HepG2 (cell line): ENCODE data around the gene MATN1. TPM values are rescaled to one million over a fixed set of nuclear protein-coding genes. Genes with fewer than 3 reads are reported as not detected.

Experiments used
- ATAC-seq: fragments of 200-7000 bp; cut with Tn5 transposase; 3 replicates; pipeline ENCODE4 v1.9.1; 2020; ENCODE audit warnings: mild to moderate bottlenecking, moderate library complexity
- BruUV-seq: library from RNA; stranded (reverse); fragments of 400-500 nt; replicated peaks from 2 replicates; lab custom pipeline; 2021; lab: Mats Ljungman, UMichigan
- CTCF ChIA-PET: fragments of 300-600 bp; formaldehyde crosslinking; extraction: SDS; loops from one replicate; lab custom pipeline; 2021; ENCODE audit warnings: low total read pairs, inconsistent platforms, low intra/inter-chr PET ratio; lab: Yijun Ruan, JAX
- POLR2A ChIA-PET: fragments of 350-600 bp; sonication (Branson Sonifier 250); formaldehyde crosslinking; loops from one replicate; lab custom pipeline; 2020; ENCODE audit warnings: antibody characterized with exemption, inconsistent platforms; lab: Yijun Ruan, JAX
- DNase-seq: peaks from one replicate; pipeline ENCODE4 v3.0.0-alpha.2; 2015; ENCODE audit warnings: low spot score
- FAIRE-seq: peaks from 3 replicates; lab custom pipeline; 2011; peaks lifted over from hg19 to GRCh38; lab: Jason Lieb, UNC
- H2AFZ ChIP-seq: one replicate; pipeline ENCODE4 v1.6.1; 2011; ENCODE audit warnings: low read length, inconsistent platforms
- H3K27ac ChIP-seq: fragments of 300-600 bp; 3 replicates; pipeline ENCODE4 v1.8.0; 2011; ENCODE audit warnings: mixed run types, mild to moderate bottlenecking, mixed read lengths, low read length, inconsistent platforms; ENCODE audit not compliant: insufficient read depth; ENCODE audit errors: extremely low read length
- H3K27me3 ChIP-seq, 2 experiments: fragments of 200-600 bp in 1 of 2; 2 replicates in 1 of 2; 3 replicates in 1 of 2; pipeline versions ENCODE4 v1.6.0 to v1.8.0; 2011; ENCODE audit warnings: low read length in 2 of 2, mild to moderate bottlenecking in 2 of 2, moderate library complexity in 2 of 2, inconsistent platforms in 1 of 2; ENCODE audit not compliant: insufficient read depth in 2 of 2, control insufficient read depth in 1 of 2
- H3K36me3 ChIP-seq, 2 experiments: fragments of 200-600 bp in 1 of 2; replicated peaks in 1 of 2; 2 replicates in 1 of 2; 3 replicates in 1 of 2; pipeline versions ENCODE4 v1.5.1 to v1.8.0; 2011; ENCODE audit warnings: low read length in 2 of 2, inconsistent platforms in 1 of 2; ENCODE audit not compliant: insufficient read depth in 2 of 2, control insufficient read depth in 1 of 2
- H3K4me1 ChIP-seq: 2 replicates; pipeline ENCODE4 v1.5.1; 2012; ENCODE audit warnings: low read length, inconsistent platforms; ENCODE audit not compliant: insufficient read depth
- H3K4me2 ChIP-seq: 2 replicates; pipeline ENCODE4 v1.6.0; 2011; ENCODE audit warnings: low read depth, low read length, inconsistent platforms
- H3K4me3 ChIP-seq, 3 experiments: fragments of 200-600 bp in 1 of 3; sonication (generic), shearing (Covaris generic) in 1 of 3; replicated peaks in 1 of 3; 2 replicates each; pipeline ENCODE4 v1.5.1; 2011 to 2016; ENCODE audit warnings: low read length in 3 of 3, inconsistent platforms in 2 of 3, low read depth in 2 of 3, mild to moderate bottlenecking in 2 of 3, control low read depth in 1 of 3, mixed read lengths in 1 of 3; ENCODE audit not compliant: insufficient read depth in 1 of 3
- H3K79me2 ChIP-seq: one replicate; pipeline ENCODE4 v1.6.1; 2011; ENCODE audit warnings: low read length, inconsistent platforms; ENCODE audit not compliant: insufficient read depth
- H3K9ac ChIP-seq: 2 replicates; pipeline ENCODE4 v1.6.0; 2011; ENCODE audit warnings: mild to moderate bottlenecking, low read depth, low read length, inconsistent platforms; ENCODE audit not compliant: insufficient read depth
- H3K9me3 ChIP-seq: 2 replicates; pipeline ENCODE4 v1.5.1; 2012; ENCODE audit warnings: mild to moderate bottlenecking, low read length
- H4K20me1 ChIP-seq: 2 replicates; pipeline ENCODE4 v1.6.0; 2011; ENCODE audit warnings: inconsistent platforms, mild to moderate bottlenecking, low read length, moderate library complexity; ENCODE audit not compliant: insufficient read depth
- AGO2 ChIP-seq: fragments of 200-400 bp; formaldehyde crosslinking; optimal IDR thresholded peaks from 2 replicates; pipeline ENCODE3; 2017; ENCODE audit warnings: mild to moderate bottlenecking, low read depth, low read length, moderate library complexity
- FOXM1 ChIP-seq: sonication (generic); formaldehyde crosslinking; IDR thresholded peaks from 2 replicates; pipeline ENCODE4 v1.5.0; 2020; ENCODE audit warnings: missing genetic modification reagents
- MAF1 ChIP-seq: sonication (generic); formaldehyde crosslinking; IDR thresholded peaks from 2 replicates; pipeline ENCODE4 v1.5.0; 2020; ENCODE audit warnings: missing genetic modification reagents, borderline replicate concordance
- STAG1 ChIP-seq: sonication (generic); formaldehyde crosslinking; IDR thresholded peaks from 2 replicates; pipeline ENCODE4 v1.4.0; 2020; ENCODE audit warnings: missing genetic modification reagents
- THYN1 ChIP-seq: sonication (generic); formaldehyde crosslinking; IDR thresholded peaks from 2 replicates; pipeline ENCODE4 v1.8.1; 2023; ENCODE audit warnings: low read depth, mild to moderate bottlenecking, moderate library complexity, missing genetic modification reagents, borderline replicate concordance
- ZNF350 ChIP-seq: sonication (generic); formaldehyde crosslinking; IDR thresholded peaks from 2 replicates; pipeline ENCODE4 v1.4.0; 2020; ENCODE audit warnings: mild to moderate bottlenecking, low read depth, missing genetic modification reagents, borderline replicate concordance
- WGBS: methylation state at CpG from one replicate; pipeline ENCODE4 v1.1.6; 2017; ENCODE audit warnings: low lambda C conversion rate; 5-methylcytosine and 5-hydroxymethylcytosine counted together
- in situ Hi-C: cut with HindIII; loops from 2 replicates; pipeline ENCODE4 v1.10.0; 2017; ENCODE audit warnings: low pct_unique_long_range_greater_than_20kb; ENCODE audit not compliant: extremely low pct_ligation_motif_present
- intact Hi-C: fragments of 100-400 bp; cut with micrococcal nuclease; formaldehyde crosslinking; loops from one replicate; pipeline ENCODE4 v1.10.0; 2022; ENCODE audit not compliant: unreplicated experiment
- polyA plus RNA-seq, 8 experiments: library from polyadenylated mRNA; depleted of rRNA in 3 of 8; stranded (reverse) in 7 of 8; unstranded in 1 of 8; fragments of >200 nt; fragmentation: Illumina TruSeq in 4 of 8; extraction: Trizol in 4 of 8; gene quantifications; 2 replicates each; pipeline versions ENCODE4 v1.2.1 to v1.2.3, GENCODE V29; 2011 to 2016; ENCODE audit warnings: low read depth in 4 of 8, missing spikeins in 1 of 8, mixed read lengths in 1 of 8; ENCODE audit not compliant: insufficient read depth in 1 of 8
- total RNA-seq, 5 experiments: library from RNA; depleted of rRNA; stranded (reverse); fragments of >200 nt; fragmentation: Illumina TruSeq; extraction: Trizol; gene quantifications; 2 replicates each; pipeline ENCODE4 v1.2.3, GENCODE V29; 2016; ENCODE audit warnings: low read depth in 1 of 5
- TF ChIP-seq, protein P1 (sequence below): sonication (generic); formaldehyde crosslinking; IDR thresholded peaks from 2 replicates; pipeline ENCODE4 v1.5.1; 2020; ENCODE audit warnings: mild to moderate bottlenecking, moderate library complexity, missing genetic modification reagents
- TF ChIP-seq, protein P2 (sequence below): sonication (generic); formaldehyde crosslinking; IDR thresholded peaks from 2 replicates; pipeline ENCODE4 v1.4.0; 2020; ENCODE audit warnings: low read depth, mild to moderate bottlenecking, missing genetic modification reagents
- TF ChIP-seq, protein P3 (sequence below): sonication (generic); formaldehyde crosslinking; conservative IDR thresholded peaks from 2 replicates; pipeline ENCODE4 v1.8.0; 2022; ENCODE audit warnings: mild to moderate bottlenecking, moderate library complexity, missing genetic modification reagents
- TF ChIP-seq, protein P4 (sequence below): sonication (generic); formaldehyde crosslinking; IDR thresholded peaks from 2 replicates; pipeline ENCODE4 v1.8.0; 2022; ENCODE audit warnings: missing genetic modification reagents, low read depth, mild to moderate bottlenecking, borderline replicate concordance
- TF ChIP-seq, protein P5 (sequence below): sonication (generic); formaldehyde crosslinking; IDR thresholded peaks from 2 replicates; pipeline ENCODE4 v1.4.0; 2020; ENCODE audit warnings: missing genetic modification reagents, borderline replicate concordance

Gene MATN1
- total and polyA plus RNA-seq, 2 of the 13 experiments (the other 11 are each of a cell fraction or from before 2014, with no cell fraction given): 0.04 to 0.05 TPM

DNA sequence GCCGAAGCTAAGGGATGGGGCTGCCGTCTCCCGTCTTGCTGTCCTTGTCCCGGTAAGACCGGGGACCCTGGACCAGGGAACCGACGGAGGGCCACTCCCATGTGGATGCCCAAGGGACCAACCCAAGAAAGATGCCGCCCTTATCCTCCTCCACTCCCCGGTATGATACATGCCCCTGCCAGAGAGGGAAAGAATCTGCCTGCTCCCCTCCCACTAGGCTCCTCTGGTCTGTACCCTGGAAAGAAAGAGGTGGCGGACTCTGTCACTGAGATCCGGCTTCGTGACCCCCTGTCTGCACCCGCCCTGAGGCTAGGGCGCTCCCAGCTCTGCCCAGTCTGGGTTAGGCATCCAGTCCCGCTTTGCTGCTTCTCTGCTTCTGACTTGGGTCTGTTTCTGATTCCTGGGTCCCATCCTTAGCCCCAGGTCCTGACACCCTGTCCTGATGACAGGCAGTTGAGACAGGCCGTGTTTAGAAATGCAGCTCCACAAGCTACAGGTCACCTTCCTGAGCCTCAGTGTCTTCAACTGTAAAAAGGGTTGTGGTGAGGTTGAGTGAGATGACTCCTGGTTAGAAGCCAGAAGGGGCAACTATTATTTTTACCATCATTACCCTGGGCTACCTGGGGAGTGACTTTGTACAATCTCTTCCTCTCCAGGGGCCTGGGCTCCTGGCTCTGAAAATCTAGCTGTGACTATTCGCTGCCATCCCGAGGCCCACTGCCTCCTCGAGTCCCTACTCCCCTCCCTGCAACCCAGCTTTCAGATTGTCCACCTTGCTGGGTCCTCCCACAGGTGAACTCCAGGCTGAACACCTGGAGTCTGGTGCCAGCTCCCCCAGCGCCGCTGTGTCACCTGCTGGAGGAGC is 3.7 kb downstream of the MATN1 start:
- Histone ChIP-seq H2AFZ (no peak overlapping the region), H3K79me2 (no peaks in the 10 kb centered on the region), H3K27me3 (no peaks in the 10 kb centered on the region), H3K9me3 (peaks cover 11% of the 10 kb centered on the region), H3K4me2 (peak overlapping the region; percentile 82), H3K4me3 (peak overlapping the region in 1 of 3 experiments; percentile 74; a peak in 1 of 6 replicates), H4K20me1 (no peaks in the 10 kb centered on the region; the same call in 1 of the 2 replicates), H3K36me3 (no peaks in the 10 kb centered on the region), H3K4me1 (peaks cover 11% of the 10 kb centered on the region), H3K9ac (no peak overlapping the region), H3K27ac (no peak overlapping the region)
- intact Hi-C loops: loop anchor here (1.0 to 2.0 kb wide), 2 partner anchors 60 to 191 kb away; no protein-coding TSS in a partner anchor
- in situ Hi-C loops: loop anchor here (5.0 to 10.0 kb wide), 3 partner anchors 58 to 1475 kb away; no protein-coding TSS in a partner anchor
- 29% methylated on average over 11 of the region's 21 CpGs for WGBS
- TSS peak; percentile 74 for BruUV-seq
- peak; percentile 2; the same call in 2 of the 3 replicates for ATAC-seq
- POLR2A ChIA-PET: interaction anchor here (1.2 to 2.1 kb wide), 6 partner anchors 21 to 67 kb away, joined by 3 to 21 read pairs (median 4); no protein-coding TSS in a partner anchor
- DNase-seq: no peak
- CTCF ChIA-PET: interaction anchor here (1.5 to 5.3 kb wide), 4 partner anchors 9 to 192 kb away, joined by 3 to 73 read pairs (median 17); no protein-coding TSS in a partner anchor
- no peak for FAIRE-seq
- TF ChIP-seq THYN1 (CRISPR knock-in tag): no peak
- TF ChIP-seq, protein P1, sequence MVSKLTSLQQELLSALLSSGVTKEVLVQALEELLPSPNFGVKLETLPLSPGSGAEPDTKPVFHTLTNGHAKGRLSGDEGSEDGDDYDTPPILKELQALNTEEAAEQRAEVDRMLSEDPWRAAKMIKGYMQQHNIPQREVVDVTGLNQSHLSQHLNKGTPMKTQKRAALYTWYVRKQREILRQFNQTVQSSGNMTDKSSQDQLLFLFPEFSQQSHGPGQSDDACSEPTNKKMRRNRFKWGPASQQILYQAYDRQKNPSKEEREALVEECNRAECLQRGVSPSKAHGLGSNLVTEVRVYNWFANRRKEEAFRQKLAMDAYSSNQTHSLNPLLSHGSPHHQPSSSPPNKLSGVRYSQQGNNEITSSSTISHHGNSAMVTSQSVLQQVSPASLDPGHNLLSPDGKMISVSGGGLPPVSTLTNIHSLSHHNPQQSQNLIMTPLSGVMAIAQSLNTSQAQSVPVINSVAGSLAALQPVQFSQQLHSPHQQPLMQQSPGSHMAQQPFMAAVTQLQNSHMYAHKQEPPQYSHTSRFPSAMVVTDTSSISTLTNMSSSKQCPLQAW (CRISPR knock-in tag): 0 out of 2 replicates have a peak, but pooled peaks have one; percentile 1
- TF ChIP-seq AGO2: peak; percentile 3
- TF ChIP-seq MAF1 (CRISPR knock-in tag): 0 out of 2 replicates have a peak, but pooled peaks have one; percentile 19
- TF ChIP-seq ZNF350 (CRISPR knock-in tag): 0 out of 2 replicates have a peak, but pooled peaks have one; percentile 11
- TF ChIP-seq, protein P2, sequence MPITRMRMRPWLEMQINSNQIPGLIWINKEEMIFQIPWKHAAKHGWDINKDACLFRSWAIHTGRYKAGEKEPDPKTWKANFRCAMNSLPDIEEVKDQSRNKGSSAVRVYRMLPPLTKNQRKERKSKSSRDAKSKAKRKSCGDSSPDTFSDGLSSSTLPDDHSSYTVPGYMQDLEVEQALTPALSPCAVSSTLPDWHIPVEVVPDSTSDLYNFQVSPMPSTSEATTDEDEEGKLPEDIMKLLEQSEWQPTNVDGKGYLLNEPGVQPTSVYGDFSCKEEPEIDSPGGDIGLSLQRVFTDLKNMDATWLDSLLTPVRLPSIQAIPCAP: no peak
- TF ChIP-seq, protein P3, sequence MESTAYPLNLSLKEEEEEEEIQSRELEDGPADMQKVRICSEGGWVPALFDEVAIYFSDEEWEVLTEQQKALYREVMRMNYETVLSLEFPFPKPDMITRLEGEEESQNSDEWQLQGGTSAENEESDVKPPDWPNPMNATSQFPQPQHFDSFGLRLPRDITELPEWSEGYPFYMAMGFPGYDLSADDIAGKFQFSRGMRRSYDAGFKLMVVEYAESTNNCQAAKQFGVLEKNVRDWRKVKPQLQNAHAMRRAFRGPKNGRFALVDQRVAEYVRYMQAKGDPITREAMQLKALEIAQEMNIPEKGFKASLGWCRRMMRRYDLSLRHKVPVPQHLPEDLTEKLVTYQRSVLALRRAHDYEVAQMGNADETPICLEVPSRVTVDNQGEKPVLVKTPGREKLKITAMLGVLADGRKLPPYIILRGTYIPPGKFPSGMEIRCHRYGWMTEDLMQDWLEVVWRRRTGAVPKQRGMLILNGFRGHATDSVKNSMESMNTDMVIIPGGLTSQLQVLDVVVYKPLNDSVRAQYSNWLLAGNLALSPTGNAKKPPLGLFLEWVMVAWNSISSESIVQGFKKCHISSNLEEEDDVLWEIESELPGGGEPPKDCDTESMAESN: 0 out of 2 replicates have a peak, but pooled peaks have one; percentile 14
- TF ChIP-seq, protein P4, sequence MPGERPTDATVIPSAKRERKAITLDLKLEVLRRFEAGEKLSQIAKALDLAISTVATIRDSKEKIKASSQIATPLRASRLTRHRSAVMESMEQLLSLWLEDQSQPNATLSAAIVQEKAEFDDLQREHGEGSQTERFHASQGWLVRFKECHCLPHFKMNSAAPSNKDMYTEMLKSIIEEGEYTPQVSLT (CRISPR knock-in tag): no peak
- peak; percentile 95; the same call in 1 of the 2 replicates for TF ChIP-seq STAG1 (CRISPR knock-in tag)
- no peak for TF ChIP-seq FOXM1 (CRISPR knock-in tag)
- TF ChIP-seq, protein P5, sequence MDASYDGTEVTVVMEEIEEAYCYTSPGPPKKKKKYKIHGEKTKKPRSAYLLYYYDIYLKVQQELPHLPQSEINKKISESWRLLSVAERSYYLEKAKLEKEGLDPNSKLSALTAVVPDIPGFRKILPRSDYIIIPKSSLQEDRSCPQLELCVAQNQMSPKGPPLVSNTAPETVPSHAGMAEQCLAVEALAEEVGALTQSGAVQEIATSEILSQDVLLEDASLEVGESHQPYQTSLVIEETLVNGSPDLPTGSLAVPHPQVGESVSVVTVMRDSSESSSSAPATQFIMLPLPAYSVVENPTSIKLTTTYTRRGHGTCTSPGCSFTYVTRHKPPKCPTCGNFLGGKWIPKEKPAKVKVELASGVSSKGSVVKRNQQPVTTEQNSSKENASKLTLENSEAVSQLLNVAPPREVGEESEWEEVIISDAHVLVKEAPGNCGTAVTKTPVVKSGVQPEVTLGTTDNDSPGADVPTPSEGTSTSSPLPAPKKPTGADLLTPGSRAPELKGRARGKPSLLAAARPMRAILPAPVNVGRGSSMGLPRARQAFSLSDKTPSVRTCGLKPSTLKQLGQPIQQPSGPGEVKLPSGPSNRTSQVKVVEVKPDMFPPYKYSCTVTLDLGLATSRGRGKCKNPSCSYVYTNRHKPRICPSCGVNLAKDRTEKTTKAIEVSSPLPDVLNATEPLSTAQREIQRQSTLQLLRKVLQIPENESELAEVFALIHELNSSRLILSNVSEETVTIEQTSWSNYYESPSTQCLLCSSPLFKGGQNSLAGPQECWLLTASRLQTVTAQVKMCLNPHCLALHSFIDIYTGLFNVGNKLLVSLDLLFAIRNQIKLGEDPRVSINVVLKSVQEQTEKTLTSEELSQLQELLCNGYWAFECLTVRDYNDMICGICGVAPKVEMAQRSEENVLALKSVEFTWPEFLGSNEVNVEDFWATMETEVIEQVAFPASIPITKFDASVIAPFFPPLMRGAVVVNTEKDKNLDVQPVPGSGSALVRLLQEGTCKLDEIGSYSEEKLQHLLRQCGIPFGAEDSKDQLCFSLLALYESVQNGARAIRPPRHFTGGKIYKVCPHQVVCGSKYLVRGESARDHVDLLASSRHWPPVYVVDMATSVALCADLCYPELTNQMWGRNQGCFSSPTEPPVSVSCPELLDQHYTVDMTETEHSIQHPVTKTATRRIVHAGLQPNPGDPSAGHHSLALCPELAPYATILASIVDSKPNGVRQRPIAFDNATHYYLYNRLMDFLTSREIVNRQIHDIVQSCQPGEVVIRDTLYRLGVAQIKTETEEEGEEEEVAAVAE: no peak
